GM23248 (cell line): ENCODE measurements around the gene YPEL5.

Experiments
- EZH2 ChIP-seq: fragments of 200-600 bp; sonication (generic); IDR thresholded peaks from 2 replicates; pipeline ENCODE4 v1.6.1; 2018; ENCODE audit warnings: antibody characterized with exemption, mild to moderate bottlenecking; ENCODE audit not compliant: insufficient read depth, poor library complexity, severe bottlenecking
- EZH2phosphoT487 ChIP-seq: fragments of 200-600 bp; sonication (generic); IDR thresholded peaks from 2 replicates; pipeline ENCODE4 v1.6.1; 2018; ENCODE audit warnings: antibody characterized with exemption, moderate library complexity, mild to moderate bottlenecking, low read depth; ENCODE audit not compliant: insufficient read depth

- TF ChIP-seq EZH2phosphoT487 (no peak), EZH2 (no peak)
These were observed 43.8 kb downstream of the YPEL5 start for GRCh38 chr2:30190637-30191036.
